Inflammatory macrophage (primary cell): ENCODE data around the gene FADS2.

Experiments
- DNase-seq, 2 donors: peaks; one replicate each; pipeline ENCODE4 v3.0.0-alpha.2; 2020 to 2022

The FADS2 gene

DNA sequence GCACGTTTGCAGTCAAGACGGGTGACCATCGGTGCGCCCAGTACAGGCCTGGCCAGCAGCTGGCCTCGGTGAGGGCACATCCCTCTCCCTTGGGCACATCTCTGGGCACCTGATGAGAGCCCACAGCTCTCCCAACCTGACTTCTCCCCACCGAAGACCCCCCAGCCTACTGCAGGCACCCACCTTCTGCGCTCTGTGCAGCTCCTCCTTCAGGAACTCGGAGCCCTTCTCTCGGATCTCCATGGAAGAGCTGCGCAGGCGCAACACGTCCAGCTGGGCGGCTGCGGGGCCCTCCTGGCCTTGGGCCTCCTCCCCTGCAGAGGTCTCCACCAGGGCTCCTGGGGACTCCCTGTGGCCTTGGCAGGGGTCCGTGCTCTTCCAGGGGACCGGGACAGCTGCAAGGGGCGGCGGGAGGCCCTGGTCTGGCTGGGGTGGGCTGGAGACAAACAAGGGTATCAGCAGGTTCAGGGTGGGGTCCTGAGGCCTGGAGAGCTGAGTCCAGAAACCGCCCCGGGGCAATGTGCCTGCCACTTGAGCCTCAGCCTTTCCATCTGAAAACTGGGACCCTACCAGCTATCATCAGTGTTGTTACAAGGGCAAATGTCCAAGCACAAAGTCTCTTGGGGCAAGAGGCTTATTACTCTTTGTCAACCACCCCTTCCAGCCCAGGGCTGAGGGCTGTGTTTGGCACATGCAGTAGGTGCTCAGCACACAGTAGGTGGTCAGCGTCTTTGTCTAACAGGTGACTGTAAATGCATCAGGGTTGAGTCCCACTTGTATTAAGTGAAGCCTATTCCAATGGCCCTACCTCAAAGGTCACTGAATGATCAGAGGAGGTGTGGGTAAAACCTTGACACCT, 80.0 kb downstream of the FADS2 start:
- DNase-seq = no peak

- DNase-seq = no peak
These were observed 80.7 kb downstream of the FADS2 start for GRCh38 chr11:61908730-61909316.

DNA sequence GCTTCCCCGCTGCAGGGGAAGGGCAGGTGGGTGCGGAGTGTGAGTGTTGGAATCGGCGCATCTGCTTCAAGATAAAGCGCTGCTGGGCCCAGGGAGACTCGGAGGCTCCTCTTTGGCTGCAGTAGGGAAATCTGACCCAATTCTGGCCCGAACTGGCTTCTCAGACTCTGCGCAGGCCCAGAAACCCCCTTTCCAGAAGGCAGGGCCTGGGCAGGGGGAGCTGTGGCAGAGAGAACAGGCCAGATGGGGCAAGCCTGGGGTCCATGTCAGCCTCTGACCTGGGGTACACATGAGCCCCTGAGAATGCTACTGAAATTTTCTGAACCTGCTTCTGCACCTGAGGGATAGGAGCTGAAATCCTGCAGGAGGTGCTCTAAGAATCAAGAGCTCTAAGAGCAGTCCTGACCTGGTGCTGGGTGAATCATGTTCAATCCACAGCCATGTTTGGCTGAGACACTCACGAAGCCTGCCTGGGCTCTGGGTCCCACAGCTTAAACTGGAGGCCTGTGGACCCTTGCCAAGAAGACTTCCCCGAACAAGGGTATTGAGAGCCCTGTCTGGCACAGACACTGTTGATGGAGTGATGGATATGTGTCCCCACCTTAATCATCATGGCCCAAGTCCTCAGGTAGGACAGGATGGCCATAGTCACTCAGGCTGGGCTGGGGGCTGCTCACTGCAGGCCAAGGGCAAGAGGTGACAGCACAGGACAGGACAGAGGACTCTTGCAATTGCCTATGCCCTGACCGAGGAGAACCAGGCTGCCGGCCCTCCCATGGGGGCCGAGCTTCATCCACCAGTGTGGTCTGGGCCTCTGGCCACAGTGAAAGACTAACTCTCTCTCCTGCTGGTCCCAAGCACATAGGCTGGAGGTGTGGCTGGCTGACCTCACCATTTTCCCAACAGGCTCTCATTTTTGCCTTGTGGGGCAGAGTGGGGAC, 82.4 kb downstream of the FADS2 start:
- no peak for DNase-seq

GRCh38 chr11:61911128-61911700, 83.1 kb downstream of the FADS2 start:
- no peak for DNase-seq

GRCh38 chr11:61911701-61912529, 83.8 kb downstream of the FADS2 start:
- no peak for DNase-seq

DNA sequence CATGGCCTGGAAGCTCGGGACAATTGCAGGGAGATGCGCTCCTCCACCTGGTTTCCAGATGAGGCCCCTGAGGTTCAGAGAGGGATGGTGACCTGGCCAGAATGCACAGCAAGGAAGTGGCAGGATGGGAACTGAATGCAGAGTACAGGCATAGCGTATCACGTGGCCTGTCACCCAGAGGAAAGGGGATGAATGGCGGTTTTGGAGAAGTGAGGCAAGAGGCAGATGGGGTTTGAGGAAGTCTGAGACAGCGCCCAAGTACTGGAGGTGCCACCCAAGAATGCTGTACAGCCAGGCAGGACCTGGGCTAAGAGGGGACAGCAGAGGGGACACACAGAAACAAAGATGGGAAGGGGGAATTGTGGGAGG, 84.4 kb downstream of the FADS2 start:
- DNase-seq = peak; percentile 91 to 92

DNA sequence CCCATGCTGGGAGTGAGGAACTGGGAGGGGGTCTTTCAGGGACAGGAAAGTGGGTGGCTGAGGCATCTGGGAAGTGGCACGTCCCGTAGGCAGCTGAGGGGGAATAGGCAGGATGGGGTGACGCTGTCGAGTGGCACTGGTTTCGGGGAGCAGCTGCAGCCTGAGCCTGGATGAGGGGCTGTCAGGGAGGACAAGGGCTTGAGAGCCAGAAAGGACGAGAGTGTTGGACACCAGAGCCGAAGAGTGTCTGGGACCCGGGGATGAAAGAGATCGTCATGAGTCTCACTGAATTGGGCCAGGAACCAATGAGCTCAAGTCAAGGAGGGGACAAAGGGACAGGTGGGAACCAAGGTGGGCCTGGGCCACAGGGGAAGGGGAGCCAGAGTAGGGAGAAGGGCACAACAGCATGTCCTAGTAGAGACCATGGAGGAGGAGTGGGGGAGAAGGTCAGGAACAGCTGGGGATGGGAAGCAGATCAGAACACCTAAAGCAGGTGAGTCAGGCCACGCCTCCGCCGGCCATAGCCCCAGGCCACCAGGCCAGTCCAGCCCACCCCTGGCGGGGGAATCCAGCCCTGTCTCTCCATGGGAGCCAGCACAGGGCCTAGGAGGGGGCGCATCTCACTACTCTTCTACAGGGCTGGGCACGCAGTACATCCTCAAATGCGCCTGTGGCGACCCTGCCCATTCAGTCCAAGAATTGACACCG, 85.0 kb downstream of the FADS2 start:
- peak in 1 of 2 donors; percentile 18 for DNase-seq

DNA sequence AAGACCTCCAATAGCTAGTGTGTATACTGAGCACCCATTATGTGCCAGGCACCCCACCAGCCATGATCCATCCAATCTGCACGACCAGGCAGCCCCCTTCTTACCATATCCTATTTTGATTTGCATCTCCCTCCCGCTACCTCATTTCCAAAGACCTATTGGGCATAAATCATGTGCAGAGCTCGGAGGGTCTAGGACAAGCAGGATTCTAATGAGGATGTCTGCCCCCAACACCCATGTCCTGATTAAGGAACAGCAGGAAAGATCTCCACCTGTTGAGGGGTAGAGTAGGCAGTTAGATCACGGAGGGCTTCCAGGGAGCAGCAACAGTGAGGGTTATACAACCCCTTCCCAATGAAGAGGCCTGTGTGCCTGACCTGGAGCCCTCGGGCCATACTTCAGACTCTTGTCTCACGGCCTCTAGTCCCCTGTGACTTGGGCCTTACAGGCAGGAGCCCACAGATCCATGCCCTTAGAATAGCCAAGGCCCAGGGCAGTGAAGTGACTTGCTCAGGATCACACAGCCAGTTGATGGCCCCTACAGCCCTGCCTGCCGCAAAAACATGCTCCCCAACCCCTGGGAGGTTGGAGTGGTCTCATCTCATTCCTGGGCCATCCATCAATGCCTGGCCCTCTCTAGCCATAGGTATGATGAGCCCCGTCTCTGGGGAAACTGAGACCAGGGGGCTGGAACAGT, 85.7 kb downstream of the FADS2 start:
- no peak for DNase-seq

DNA sequence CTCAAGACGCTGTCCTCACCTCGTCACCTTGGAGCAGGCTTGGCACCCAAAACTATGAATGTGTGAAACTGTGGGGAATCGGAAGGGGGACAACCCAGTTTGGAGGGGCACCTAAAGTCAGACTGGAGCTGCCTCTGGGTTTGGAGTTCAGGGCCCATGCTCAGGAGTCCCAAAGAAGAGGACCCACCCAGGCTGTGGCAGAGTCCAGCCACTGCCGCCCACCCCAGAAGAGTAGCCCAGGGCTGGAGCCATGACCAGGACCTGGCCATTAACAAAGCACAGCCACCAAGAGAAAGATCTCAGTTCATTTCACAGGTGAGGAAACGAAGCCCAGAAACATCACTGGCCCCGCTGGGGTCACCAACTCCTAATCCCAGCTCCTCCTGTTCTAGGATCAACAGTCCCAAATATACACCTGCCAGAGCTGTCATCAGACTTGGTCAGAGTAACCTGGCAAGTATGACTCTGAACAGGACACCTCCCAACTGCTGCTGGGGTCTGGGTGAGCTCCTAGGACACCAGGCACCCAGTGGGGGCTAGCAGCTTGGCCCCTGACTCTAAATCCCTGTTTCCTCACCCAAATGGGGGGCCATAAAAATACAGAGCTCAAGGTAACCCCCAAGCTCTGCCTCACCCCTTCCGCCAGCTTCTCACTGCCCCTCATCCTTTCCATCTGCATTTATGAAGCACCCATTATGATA, 86.5 kb downstream of the FADS2 start:
- DNase-seq = no peak

GRCh38 chr11:61916737-61917333, 88.7 kb downstream of the FADS2 start:
- DNase-seq = no peak
